Muscle layer of duodenum (tissue), 2 donors: Measurements from ENCODE around the gene SPOCD1.

ENCODE experiments used
- H3K27ac ChIP-seq: one replicate; pipeline ENCODE4 v1.7.0; 2013; ENCODE audit warnings: mild to moderate bottlenecking, low read length
- H3K27me3 ChIP-seq: one replicate; pipeline ENCODE4 v1.7.0; 2013; ENCODE audit warnings: low read depth, mild to moderate bottlenecking, control low read depth, low read length
- H3K36me3 ChIP-seq, 2 donors: one replicate each; pipeline ENCODE4 v1.7.0; 2013; ENCODE audit warnings: low read length in 2 of 2, control low read depth in 1 of 2, mild to moderate bottlenecking in 1 of 2; ENCODE audit not compliant: insufficient read depth in 2 of 2, control insufficient read depth in 1 of 2
- H3K4me1 ChIP-seq, 2 donors: one replicate each; pipeline ENCODE4 v1.7.0; 2013; ENCODE audit warnings: low read length in 2 of 2, mild to moderate bottlenecking in 2 of 2, control low read depth in 1 of 2, moderate library complexity in 1 of 2; ENCODE audit not compliant: insufficient read depth in 2 of 2, control insufficient read depth in 1 of 2
- H3K4me3 ChIP-seq, 2 donors: one replicate each; pipeline ENCODE4 v1.7.0; 2013; ENCODE audit warnings: low read length in 2 of 2, low read depth in 1 of 2, mild to moderate bottlenecking in 1 of 2
- H3K9me3 ChIP-seq, 2 donors: one replicate each; pipeline ENCODE4 v1.7.0; 2013; ENCODE audit warnings: low read length in 2 of 2, control low read depth in 1 of 2, mild to moderate bottlenecking in 1 of 2; ENCODE audit not compliant: control insufficient read depth in 1 of 2
- donor health status: healthy.

Gene SPOCD1

DNA sequence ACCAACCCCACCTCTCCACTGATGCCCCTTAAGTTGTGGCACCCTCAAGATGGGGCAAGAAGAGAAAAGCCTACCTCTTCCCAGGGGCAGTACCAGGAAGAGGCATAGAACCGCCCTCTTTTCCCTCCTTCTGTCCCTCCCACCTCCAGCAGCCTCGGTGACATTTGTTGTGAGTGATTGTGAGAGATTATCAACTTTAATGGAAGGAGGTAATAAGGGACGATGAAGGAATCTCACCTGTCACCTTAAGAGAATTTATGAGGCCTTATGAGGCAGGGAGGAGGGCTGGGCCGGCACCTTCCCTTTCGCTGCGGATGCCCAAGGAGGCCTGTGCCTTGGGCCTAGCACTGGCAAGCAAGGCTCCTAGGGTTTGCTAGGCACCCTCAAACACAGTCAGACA is 50.3 kb downstream of the SPOCD1 start:
- Histone ChIP-seq H3K4me3 (no peak overlapping the region), H3K27me3 (peaks cover 31% of the 10 kb centered on the region), H3K27ac (no peak overlapping the region), H3K9me3 (no peaks in the 10 kb centered on the region), H3K36me3 (no peaks in the 10 kb centered on the region), H3K4me1 (peaks cover 8 to 46% of the 10 kb centered on the region in 2 donors)

DNA sequence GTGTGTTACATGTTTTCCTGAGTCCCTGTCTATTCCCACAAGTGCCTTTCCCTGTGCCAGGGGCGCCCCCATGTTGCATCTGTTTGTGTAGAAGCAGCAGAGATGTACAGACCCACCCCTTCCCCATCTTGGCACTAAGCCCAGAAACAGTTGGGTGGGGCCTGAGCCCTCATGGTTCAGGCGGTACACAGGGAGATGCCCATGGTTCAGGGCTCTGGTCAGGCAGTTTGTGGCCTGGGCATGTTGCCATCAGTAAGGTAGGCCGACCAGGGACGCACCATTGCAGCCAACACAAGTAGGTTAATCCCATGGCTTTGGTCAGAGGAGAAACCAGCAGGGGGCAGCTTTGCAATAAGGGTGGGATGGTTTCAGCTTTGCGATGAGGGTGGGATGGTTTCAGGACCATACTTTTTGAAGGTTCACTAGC is 50.8 kb downstream of the SPOCD1 start:
- Histone ChIP-seq H3K27ac (no peak overlapping the region), H3K27me3 (peaks cover 34% of the 10 kb centered on the region), H3K4me3 (no peak overlapping the region), H3K4me1 (peaks cover 8 to 48% of the 10 kb centered on the region in 2 donors), H3K9me3 (no peaks in the 10 kb centered on the region), H3K36me3 (no peaks in the 10 kb centered on the region)

DNA sequence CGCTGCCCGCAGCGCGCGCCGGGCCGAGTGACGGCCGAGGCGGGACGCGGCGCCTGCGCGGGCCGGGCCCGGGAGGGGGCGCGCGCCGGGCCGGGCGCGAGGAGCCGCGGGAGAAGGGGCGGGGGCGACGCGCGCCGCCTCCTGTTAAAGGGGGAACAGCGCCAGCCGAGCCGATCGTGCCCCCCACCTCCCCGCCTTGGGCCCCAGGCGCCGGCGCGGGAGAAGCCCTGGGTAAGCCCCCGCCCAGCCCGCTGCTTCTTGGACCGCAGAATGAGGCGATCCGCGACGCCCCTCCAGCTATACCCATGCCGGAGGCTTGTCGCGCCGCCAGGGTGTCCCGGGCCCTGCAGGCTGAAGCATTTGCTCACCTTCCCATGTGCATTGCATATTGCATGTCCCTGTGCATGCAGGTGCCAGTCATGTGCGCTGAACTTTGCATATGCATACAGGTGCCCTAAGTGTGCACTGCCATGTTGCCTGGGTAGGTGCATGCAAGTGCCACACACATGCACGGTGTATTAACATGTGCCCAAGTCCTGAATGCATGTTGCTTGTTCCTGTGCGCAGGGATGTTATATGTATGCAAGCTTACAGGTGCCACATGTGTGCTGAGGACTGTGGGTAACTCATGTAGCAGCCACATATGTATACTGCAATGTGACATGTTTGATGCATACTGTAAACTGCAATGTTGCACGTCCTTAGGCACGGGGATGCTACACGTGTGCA is 51.3 kb downstream of the SPOCD1 start, which contains the start of gene ADGRB2:
ADGRB2 (minus strand) TSS at position 29 of the 729 bp plus-strand sequence. CDS start 7,119 bp downstream, outside the sequence.
- no peak within 1 kb of the TSS for H3K27ac ChIP-seq
- peak within 1 kb of the TSS; percentile 44 to 70 for H3K4me3 ChIP-seq
- H3K9me3 ChIP-seq = no peaks in the 10 kb centered on the region
- H3K27me3 ChIP-seq = peaks cover 35% of the 10 kb centered on the region
- peaks cover 8 to 44% of the 10 kb centered on the region in 2 donors for H3K4me1 ChIP-seq
- no peaks in the 10 kb centered on the region for H3K36me3 ChIP-seq

DNA sequence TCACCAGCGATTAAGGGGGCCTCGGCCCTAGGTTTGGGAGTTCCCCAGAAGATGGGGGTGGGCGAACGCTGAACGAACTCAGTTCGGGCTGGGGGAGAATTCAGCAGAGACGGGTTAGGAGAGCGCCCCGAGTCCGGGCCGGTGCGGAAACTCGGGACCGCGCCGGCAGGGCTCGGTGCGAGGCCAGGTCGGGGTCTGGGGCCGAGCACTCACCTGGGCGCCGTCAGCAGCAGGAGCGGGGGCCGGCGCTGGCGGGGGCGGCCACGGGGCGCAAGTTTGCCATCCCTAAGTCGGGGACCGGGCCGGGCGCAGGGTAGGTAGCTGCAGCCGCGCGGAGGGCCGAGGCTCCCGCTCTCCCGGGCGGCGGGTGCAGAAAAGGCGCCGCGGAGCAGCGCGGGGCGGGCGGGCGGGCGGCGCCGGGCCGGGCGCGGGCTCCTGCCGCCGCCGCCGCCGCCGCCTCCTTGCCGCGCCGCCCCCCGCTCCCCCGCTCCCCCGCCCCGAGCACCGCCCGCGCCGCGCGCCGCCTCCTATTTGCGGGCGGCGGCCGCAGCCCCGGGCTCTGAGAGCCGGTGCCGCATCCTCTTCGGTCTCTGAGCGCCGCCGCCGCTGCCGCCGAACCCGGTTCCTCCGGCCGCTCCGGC is 52.0 kb downstream of the SPOCD1 start:
- Histone ChIP-seq H3K27me3 (peaks cover 35% of the 10 kb centered on the region), H3K4me3 (peak overlapping the region; percentile 44 to 70), H3K9me3 (no peaks in the 10 kb centered on the region), H3K36me3 (no peaks in the 10 kb centered on the region), H3K27ac (no peak overlapping the region), H3K4me1 (peaks cover 8 to 44% of the 10 kb centered on the region in 2 donors)

DNA sequence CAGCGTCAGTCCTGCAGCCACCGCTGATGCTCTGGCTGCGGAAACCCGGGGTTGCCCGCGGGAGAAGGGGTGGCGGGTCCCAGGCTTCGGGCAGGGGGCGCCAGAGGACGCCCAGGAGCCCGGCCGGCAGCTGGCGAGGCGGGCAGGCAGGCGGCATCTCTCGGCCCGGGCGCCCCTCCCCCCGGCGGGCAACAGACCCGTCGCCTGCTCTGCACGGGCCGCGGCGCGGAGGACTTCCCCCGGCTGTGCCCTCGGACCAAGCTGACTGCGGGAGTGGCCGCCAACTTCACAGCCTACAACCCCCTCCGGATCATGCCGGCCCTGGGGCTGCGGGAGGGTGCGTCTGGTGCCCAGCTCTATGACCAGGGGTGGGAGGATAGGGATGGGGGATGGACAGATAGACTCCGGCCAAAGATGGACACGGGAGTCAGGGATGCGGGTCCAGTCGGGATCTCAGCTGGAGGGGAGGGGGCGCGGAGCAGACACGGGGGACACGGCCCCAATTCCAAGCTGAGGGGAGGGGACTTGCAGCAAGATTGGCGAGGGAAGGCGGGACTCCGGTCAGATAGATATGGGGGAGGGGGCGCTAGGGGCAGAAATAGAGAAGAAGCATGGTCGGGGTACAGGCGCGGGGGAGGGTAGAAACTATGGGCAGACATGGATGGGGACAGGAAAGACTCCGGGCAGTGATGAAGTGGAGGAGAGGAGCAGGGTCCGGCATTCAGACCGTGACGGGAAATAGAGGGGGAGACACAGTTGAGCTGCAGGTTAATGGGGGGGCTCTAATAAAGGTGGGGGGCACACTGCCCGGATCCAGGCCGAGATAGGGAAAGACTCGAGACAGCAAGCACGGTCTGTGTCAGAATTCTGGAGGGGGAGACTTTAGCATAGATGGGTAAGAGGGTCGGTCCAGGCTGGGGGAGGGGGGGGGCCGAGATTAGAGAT is 52.8 kb downstream of the SPOCD1 start:
- Histone ChIP-seq H3K4me1 (peaks cover 8 to 44% of the 10 kb centered on the region in 2 donors), H3K27ac (no peak overlapping the region), H3K9me3 (no peaks in the 10 kb centered on the region), H3K4me3 (peak overlapping the region; percentile 44 to 70), H3K36me3 (no peaks in the 10 kb centered on the region), H3K27me3 (peaks cover 35% of the 10 kb centered on the region)

DNA sequence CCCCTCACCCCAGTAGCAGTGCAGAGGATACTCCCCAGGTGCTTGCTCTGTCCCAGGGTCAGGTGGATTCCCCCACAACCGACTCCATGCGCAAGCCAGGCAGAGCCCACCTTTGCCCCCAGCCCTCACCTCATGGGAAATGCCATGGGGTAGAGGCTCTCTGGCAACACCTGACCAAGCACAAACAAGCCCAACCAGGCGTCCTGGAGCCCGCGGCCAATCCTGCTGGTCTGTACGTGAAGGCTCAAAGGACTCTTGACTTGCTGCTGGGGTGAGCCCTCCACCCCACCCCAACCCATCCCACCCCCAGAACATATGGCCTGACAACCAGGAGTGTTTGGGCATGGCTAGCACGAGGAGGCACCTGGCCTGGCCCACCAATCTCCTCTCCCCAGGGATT is 53.5 kb downstream of the SPOCD1 start:
- no peak overlapping the region for H3K27ac ChIP-seq
- H3K27me3 ChIP-seq = peaks cover 35% of the 10 kb centered on the region
- no peaks in the 10 kb centered on the region for H3K9me3 ChIP-seq
- no peaks in the 10 kb centered on the region for H3K36me3 ChIP-seq
- peak overlapping the region in 1 of 2 donors; percentile 70 for H3K4me3 ChIP-seq
- peaks cover 8 to 44% of the 10 kb centered on the region in 2 donors for H3K4me1 ChIP-seq

DNA sequence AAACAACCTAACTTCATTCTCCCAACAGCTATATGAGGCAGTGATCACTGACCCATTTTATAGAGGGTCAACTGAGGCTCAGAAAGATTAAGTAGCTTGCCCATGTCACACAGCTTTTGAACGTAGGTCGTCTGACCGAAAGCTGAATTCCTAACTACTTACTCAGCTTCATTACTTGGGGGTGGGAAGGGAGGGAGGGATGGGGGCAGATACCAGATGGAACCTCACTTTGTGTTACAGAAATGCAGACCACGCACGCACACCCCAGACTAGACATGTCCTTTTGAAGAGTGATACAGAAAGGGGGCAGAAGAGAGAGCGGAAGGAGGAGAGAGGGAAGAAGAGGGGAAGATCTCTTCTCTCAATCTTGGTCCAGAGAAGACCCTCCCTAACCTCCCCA is 53.9 kb downstream of the SPOCD1 start:
- peaks cover 8 to 44% of the 10 kb centered on the region in 2 donors for H3K4me1 ChIP-seq
- no peaks in the 10 kb centered on the region for H3K9me3 ChIP-seq
- no peak overlapping the region for H3K27ac ChIP-seq
- no peaks in the 10 kb centered on the region for H3K36me3 ChIP-seq
- H3K27me3 ChIP-seq = peaks cover 35% of the 10 kb centered on the region
- H3K4me3 ChIP-seq = no peak overlapping the region

DNA sequence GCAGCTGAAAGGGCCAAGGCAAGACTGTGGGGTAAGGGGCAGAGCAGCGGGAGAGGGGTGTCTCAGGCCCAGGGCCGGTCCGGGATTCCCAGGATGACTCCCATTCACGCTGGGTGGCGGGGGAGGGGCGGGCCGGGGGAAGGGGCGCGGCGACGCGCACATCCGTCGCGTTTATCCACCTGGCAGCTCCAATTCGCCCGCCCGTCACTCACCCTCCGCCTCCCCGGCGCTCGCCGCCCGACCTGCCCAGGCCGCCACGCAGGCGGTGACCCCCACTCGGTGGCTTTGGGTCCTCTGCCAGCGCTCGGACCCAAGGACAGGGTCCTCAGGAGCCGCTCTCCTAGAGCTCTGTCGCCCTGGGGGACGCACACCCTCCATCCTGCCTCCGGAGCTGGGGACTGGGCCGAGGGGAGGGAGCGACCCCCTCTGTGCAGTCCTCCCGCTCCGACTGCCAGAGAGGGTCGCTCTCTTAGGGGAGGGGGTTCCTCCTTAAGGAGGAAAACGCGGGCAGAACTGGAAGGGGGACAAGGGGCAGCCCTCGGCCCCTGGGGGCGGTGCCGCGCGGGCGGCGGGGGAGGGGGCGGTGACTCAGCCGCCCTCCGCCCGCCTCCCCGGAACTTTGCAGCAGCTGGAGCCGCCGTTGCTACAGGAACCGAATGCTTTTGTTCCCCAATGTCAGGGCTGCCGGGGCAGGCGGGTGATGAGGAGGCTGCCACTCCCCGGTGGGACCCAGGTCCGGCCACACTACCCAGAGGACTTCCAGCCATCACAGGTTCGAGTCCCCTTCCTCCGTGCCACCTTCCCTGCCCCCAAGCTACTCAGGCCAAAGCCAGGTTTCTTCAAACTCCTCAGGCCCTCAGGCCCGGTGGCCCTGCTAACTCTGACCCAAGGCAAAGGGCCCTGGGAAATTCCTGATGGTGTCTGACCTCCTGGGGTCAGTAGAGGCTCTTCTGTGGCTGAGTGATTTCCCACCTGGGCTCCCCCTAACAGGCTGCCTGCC is 55.1 kb downstream of the SPOCD1 start:
- H3K4me3 ChIP-seq = peak overlapping the region; percentile 50 to 78
- H3K4me1 ChIP-seq = peaks cover 8 to 44% of the 10 kb centered on the region in 2 donors
- H3K27ac ChIP-seq = no peak overlapping the region
- H3K36me3 ChIP-seq = no peaks in the 10 kb centered on the region
- H3K9me3 ChIP-seq = no peaks in the 10 kb centered on the region
- peaks cover 30% of the 10 kb centered on the region for H3K27me3 ChIP-seq

DNA sequence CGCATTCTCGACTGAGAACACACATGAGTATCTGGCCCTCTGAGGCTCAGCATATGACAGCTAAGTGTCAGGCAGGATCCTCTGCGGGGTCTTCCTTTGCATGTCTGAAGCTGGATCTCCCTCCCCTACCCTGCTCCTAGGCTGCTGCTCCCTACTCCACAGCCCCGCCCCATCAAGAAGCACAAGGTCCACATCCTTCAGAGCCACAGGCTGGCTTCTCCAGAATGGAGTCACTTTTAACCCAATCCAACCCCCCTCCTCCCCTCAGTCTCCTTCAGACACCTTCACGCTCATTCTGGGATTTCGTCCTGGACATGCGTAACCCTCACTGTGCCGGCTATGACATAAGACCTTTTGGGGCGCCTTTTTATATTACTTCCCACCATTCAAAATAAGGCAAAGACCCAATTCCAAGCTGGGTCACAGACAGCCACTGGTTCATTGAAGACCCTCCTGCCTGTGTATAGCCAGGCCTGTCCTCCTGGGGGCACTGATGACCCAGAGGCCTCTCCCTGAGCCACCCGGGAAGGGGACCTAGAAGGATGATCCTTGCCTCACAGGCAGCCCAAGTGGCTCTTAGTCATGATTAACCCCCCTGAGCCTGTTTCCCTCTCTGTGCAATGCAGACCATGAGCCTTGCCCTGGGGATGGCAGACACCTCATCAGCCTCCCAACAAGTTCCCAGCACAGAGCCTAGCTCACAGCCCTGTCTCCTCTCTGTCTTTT is 56.4 kb downstream of the SPOCD1 start:
- Histone ChIP-seq H3K27me3 (peaks cover 23% of the 10 kb centered on the region), H3K4me3 (no peak overlapping the region), H3K36me3 (no peaks in the 10 kb centered on the region), H3K9me3 (no peaks in the 10 kb centered on the region), H3K4me1 (peaks cover 3 to 37% of the 10 kb centered on the region in 2 donors), H3K27ac (no peak overlapping the region)

DNA sequence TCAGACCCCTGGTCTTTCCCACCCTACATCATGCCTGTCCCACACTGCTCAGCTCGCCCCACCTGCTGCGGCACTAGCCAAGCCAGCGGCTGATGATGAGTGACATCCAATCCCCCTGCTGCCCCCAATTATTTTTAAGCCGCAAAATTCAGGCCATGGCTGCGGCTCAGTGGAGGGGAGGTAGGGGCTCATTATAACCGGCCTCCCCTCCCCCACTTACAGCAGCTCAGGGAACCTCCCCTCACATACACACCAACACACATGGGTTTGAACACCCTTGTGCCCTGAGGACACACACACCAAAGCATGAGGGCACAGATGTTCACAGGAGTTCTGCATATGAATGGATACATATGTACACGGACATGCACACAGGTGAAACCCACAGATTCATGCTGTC is 57.0 kb downstream of the SPOCD1 start:
- Histone ChIP-seq H3K4me1 (peaks cover 6 to 39% of the 10 kb centered on the region in 2 donors), H3K27me3 (peaks cover 22% of the 10 kb centered on the region), H3K36me3 (no peaks in the 10 kb centered on the region), H3K9me3 (no peaks in the 10 kb centered on the region), H3K27ac (no peak overlapping the region), H3K4me3 (no peak overlapping the region)
